Astrocyte (in vitro differentiated cells and primary cell): ENCODE results near the gene PKP4.

ENCODE experiments used
- CTCF ChIP-seq: IDR thresholded peaks from 2 replicates; pipeline ENCODE4 v1.5.1; 2011; ENCODE audit warnings: low read depth, mild to moderate bottlenecking, inconsistent platforms, low read length, moderate library complexity; ENCODE audit not compliant: insufficient read depth
- EZH2 ChIP-seq: IDR thresholded peaks from 2 replicates; pipeline ENCODE4 v1.6.1; 2012; ENCODE audit warnings: mild to moderate bottlenecking, low read length, inconsistent platforms; ENCODE audit not compliant: insufficient read depth

GRCh38 chr2:158499383-158499782 is 42.6 kb downstream of the PKP4 start:
- no peak for TF ChIP-seq CTCF
- no peak for TF ChIP-seq EZH2
